Bone marrow (tissue), 2 donors: ENCODE data around the gene PDGFB.

Source experiments
- DNase-seq, 2 donors: peaks; one replicate each; lab custom pipeline; 2025; lab: John Stamatoyannopoulos, UW

PDGFB gene

DNA sequence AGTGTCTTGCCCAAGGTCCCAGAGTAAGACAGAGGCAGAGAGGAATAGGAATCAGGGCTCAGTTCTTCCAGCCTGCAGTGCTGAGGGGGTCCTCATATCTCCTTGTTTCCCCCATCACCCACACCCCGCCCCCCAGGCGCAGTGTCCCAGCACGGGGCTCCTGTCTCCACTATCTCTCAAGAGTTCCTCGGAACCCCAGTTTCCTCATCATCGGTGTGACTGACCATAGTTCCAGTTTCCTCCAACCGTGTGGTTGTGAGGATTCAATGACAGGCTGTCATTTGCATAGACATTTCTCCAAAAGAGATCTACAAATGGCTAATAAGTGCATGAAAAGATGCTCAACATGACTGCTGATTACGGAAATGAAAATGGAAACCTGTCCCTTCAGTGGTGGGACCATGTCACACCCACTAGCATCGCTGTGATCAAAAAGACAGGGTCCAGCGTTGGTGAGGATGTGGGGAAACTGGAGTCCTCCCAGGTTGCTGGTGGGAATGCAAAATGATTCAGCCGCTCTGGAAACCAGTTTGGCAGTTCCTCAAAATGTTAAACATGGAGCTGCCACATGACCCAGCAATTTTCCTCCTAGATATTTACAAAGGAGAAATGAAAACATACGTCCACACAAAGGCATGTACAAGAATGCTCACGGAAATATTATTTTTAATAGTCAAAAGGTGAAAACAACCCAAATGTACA is 31.8 kb upstream of the PDGFB start:
- DNase-seq, result no peak

DNA sequence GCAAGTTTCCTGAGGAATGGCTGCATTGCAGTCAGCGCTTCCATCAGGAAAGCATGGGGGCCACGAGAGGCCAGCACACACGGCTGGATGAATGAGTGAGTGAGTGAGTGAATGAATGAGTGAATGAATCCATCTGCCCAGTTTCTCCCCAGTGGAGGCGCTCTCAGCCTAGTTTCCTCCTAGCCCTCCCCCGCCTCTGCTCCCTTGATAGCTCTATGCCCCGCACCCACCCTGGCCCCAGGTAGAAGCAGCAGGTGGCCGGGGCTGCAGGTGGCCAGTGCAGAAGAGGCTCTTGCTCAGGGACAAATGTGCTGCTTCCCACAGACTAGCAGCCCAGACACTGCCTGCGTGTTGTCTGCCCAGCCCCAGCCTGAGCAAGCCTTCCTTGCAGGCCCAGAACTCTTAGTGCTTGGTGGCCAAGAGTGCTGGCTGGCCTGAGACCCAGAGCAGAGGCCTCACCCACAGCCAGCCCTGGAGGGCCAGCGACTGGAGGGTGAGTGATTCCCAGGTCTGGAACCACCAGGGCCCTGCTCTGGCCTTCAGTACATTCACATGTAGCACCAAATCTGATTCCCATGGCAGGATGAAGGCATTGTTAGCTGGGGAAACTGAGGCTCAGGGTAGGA is 31.1 kb upstream of the PDGFB start:
- DNase-seq, result no peak

DNA sequence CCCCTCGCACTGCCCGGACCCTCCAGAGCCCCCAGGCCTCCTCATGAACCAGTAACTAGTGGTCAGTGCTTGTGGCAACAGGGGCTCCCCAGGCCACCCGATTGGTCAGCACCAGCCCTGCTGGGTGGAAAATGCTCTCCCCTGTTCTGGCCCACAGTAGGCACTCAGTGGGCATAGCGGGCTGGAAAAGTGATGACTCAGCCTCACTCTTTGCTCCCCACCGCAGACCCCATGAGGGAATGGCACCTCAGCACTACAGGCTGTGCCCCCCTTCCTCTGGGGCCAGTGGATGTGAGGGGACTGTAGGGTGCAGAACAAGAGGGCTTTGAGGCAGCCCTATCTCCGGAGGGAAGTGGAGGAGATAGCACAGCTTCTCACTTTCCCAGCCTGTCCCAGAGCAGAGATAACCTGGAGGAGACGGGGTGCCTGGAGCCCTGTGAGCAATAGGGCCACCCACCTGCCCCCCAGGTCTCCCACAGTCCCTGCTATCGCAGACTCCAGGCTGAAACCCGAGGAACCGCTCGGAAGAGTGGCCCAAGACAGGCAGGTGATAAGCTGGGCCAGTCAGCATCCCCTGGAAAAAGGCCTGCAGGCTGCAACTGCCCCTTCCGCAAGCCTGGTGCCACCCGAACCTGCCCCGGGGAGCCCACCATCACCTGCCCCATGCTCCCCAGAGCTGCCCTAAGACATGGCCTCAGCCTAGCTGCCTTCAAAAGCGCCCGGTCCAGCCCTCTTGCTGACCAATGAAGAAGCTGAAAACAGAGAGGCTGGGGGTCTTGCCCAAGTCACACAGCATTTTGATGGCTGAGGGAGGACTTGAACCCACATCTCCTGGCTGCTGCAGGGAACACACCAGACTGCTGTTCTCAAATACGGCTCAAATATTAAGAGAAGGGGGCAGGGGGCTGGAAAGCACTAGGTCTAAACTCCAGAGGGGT is 29.4 kb upstream of the PDGFB start:
- no peak for DNase-seq

DNA sequence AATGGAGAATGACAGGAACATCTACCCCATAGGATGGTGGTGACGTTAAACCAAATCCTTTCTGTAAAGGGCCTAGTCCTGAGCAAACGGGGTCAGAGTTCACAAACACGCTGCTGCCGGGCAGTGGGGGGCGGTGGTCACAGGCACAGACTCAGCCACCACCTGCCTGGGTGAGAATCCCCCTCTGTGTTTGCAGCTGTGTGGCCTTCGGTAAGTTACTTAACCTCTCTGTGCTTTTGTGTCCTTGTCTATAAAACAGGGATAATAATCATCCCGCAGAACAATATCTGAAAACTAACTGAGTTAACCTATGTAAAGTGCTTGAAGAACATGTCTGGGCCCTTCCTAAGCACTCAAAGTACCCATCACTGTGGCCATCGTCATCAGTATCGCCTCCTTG is 26.0 kb upstream of the PDGFB start:
- DNase-seq, result no peak

DNA sequence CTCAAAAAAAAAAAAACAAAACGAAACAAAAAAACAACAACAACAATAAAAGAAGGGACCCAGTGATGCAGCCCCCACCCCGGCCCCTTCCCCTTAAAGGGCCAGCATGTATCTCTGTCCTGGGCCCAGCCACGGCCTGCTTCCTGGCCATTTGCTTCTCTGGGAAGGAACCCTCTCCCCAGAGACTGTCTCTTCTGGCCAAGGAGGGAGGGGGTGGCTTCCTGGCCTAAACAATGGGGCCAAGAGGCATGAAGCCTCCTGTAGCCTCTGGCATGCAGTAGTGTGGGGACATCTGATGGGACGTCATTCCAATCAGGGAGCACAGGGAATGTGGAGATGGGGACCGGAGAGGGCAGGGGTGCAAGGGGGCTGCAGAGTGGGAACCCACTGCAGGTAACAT is 25.5 kb upstream of the PDGFB start:
- no peak for DNase-seq

DNA sequence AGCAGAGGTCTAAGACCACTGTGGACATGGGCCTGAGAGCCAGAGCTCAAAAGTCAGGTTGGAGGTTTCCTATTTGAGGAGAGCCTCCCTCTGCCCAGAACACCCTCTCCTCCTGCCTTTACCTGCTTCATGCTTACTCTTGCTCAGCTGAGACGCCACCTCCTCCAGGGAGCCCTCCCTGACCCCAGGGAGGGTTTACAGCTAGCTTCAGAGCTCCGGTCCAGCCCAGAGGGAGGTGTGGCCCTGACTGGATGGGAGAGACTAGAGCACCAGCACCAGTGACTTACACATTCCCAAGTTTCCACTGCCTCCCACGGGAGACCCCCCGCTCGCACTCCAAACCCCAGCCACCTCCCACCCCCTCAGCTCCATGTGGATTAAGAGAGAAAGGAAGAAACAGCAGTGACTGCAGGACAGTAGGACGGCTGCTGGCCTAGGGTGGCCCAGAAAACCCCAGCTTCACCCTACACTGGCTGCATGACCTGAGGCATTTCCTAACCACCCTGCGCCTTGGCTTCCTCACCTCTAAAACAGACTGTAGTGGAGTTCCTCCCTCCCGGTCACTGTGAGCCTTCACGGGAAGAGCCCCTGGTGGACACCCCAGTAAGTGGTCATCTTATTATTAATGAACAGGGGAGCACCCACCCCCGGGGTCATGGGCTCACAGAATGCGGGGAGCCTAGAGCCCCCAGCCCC is 24.5 kb upstream of the PDGFB start:
- DNase-seq, result no peak

DNA sequence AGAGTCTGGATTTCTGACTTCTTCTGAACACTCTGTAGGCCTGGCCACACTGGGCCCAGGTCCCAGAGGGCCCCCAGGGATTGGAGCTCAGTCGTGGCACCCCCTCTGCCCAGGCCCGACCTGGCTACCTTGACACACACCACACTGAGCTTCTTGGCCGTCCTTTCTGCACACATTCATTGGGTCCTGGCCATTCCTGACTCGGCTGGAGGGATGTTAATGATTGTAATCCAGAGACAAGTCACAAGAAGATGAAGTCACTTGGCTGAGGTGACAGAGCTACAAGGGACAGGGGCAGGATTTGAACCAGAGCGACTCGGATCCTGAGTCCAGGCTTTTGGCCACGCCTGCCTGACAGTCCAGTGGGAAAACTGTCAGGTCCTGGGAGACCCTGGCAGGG is 23.9 kb upstream of the PDGFB start:
- no peak for DNase-seq

DNA sequence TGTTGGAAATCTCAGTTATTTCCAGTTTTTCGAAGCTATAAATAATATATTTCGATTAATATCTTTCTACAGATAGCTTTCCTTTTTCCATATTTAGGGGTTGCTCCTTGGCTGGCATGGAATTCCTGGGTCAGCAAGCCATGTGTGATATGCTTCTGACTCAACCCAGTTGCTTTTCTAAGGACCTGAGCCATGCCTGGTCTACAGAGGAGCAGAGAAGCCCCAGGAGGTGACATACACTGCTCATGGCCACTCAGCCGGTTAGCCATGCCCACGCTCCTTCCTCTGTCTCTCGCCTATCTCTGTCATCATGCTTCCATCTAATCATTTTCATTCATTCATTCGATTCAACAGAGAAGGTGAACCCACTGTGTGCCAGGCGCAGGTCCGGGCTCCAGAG is 23.2 kb upstream of the PDGFB start:
- DNase-seq, result no peak

DNA sequence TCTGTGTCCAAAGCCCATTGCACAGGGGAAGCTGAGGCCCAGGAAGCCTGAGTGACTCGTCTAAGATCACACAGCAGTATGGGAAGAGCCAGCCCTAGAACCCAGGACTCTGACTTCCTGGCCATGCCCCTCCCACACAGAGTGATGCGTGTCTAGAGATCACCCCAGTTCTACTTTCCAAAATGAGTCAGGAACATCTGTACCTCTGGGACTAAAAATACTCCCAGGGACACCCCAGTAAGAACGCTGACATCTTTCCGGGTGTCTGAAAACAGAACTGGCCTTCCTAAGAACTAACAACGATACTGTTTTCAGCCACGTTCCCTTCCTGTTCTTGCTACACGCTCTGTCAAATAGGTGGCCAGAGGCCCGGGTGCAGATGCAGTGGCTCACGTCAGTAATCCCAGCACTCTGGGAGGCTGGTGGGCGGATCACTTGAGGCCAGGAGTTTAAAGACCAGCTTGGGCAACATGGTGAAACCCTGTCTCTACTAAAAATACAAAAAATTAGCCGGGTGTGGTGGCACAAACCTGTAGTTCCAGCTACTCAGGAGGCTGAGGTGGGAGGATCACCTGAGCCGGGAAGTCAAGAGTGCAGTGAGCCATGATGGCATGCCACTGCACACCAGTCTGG is 21.7 kb upstream of the PDGFB start:
- DNase-seq, result peak in 1 of 2 donors; percentile 93

DNA sequence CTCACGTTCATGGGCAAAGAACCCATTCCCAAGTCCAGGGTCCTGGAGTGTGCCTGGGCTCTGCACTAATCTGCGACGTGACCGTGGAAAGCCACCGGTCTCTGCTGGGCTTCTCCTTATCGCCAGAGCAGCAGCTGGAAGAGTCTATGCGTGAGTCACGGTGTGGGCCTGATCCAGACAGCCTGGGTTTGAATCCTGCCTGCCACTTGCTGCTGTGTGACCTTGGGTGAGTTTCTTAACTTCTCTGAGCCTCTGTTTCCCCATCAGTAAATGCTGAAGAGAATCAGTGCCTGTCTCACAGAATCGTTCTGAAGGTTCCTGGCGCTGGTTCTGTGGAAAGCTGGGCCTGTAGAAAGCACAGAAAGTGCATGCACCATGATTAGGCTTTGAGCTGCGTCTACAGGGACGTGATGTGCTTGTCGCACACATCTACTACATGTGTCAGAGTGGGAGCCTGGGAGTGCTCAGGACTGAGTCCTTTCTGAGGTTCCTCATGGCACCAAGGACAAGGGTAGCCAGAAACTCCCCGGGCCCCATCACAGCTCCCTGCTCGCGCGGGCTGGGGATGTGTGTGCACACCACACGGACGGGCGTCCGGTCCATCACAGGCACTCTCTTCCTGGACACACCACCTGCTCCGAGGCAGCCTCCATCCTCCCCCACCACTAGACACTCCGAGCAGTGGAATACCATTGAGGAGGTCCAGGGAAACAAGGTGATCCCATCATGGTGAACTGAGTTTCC is 20.5 kb upstream of the PDGFB start:
- DNase-seq, result no peak

DNA sequence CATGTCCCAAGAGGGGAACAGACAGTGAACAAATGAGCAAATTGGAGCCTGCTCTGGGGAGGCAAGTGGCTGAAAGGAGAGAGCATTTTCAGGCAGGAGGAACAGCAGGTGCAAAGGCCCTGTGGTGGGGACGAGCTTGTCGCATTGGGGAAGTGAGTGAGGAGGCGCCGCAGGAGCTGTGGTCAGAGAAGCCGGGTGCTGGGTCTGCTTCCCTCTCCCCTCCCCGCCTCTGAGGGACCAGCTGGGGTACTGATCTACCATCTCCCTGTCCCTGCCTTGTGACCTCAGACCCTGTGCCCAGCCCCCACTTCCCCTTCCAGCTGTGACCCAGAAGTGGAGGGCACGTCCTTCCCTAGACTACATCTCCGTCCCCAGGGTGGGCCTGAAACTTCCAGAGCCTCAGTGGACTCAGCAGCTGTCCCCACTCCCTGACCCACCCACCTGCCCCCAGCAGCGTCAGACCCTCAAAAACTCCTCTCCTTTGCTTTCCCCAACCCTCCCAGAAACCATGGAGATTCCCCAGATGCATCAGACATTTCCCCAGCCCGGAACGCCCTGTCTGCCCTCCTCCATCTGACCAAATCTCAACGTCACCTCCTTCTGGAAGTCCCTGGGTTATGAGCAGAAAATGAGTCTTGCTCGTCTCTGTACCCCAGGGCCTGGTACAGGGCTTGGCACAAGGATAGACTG is 19.7 kb upstream of the PDGFB start:
- peak in 1 of 2 donors; percentile 53 for DNase-seq

DNA sequence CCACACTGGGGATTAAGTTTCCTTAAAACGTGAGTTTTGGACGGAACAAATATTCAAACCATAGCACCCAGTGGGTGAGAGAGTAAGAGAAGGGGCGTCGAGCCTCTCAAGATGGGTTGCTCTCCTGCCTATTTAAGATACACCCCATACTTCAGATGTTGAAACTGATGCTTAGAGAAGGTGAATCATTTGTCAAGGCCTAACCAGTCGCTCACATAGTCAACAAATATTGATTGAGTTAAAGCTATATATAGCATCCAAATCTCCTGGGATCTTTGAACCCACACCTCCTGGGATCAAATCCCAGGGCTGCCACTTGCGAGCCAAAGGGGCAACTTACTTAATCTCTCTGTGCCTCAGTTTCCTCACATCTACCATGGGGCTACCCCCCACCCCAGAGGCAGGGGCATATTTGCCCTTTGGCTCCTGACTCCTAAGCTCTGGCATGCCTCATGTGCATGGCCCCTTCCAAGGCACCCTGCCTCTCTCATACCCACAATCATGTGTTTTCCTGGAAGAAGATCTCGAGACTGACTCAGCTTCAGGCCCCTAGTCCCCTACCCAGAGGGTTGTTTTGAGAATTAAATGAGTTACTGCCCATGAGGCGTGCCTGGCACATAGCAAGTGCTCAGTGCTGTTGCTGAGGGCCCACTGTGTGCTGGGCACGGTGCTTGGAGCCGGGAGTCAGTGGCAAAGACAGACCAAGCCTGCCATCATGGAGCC is 19.0 kb upstream of the PDGFB start:
- no peak for DNase-seq

DNA sequence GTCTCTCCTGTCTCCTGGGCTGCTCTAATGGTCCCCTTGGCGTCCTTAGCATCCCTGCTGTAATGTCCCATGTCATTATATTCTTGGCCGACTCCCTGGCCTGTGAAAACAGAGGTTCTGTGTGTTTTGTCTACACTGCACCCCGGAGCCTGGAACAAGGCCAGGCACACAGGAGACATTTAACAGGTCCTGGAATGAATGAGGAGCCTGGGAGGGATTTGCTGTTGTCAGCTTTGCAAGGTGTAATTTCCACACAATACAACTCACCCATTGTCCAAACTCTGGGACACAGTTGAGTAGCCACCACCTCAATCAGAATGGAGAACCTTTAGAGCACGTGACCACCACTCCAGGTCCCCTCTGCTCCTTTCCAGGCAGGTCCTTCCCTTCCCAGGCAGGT is 14.9 kb upstream of the PDGFB start:
- DNase-seq, result no peak

DNA sequence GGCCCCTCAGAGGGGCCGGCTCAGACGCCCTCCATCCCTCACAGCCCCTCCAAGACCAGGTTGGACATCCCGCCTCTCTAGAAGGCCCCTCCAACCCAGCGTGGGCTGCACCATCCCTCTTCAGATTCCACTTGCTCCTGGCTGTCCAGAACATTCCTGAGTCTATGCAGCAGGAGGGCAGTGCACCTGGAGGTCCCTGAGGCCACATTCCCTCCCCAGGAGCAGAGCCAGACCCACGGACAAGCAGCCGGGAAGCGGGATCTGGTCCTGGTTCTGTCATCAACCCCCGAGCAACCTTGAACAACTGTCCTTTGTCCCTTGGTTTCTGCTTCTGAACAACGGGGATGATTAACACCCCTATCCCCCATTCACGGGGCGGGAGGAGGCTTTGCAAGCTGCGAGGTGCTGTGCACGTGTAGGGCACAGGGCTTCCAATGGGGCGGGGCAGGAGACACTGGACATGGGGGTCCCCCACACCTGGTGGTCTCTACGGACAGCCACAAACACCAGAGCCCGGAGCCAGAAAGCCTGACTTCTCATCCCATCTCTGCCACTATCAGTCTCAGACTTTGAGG is 13.2 kb upstream of the PDGFB start:
- no peak for DNase-seq

DNA sequence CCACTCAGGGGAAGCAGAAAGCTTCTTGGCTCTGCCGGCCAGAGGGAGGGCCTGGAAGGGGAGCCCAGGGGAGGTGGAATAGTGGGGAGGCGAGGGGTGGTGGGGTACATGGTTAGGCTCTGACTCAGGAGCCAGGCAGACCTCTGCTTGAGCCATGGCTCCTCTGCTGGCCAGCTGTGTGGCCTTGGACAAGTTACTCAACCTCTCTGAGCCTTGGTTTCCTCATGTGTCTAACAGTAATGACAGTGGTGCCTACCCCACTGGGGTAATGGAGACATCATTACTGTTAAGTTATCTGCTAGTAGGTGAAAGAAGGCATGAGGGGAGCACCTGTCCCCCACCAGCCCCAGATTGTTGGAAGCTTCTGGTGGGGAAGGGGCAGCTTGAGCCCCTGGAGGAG is 12.2 kb upstream of the PDGFB start:
- no peak for DNase-seq

DNA sequence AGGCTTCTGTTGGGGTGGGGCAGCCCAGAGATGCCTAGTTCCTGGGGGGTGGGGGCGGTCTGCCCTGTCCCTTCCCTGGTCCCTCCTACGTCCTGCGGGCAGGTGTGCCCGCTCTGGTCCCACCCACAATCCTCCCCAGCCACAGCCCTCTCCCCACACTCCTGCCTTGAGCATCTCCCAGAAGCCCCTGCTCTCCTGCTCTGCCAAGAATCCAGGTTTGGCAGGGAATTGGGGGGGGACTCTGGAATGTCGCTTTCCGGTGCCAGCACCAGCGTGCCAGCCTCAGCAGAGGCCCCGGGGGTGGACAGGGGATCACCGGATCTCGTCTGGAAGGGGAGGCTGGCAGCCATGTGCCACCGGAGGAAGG is 11.4 kb upstream of the PDGFB start:
- DNase-seq, result no peak

DNA sequence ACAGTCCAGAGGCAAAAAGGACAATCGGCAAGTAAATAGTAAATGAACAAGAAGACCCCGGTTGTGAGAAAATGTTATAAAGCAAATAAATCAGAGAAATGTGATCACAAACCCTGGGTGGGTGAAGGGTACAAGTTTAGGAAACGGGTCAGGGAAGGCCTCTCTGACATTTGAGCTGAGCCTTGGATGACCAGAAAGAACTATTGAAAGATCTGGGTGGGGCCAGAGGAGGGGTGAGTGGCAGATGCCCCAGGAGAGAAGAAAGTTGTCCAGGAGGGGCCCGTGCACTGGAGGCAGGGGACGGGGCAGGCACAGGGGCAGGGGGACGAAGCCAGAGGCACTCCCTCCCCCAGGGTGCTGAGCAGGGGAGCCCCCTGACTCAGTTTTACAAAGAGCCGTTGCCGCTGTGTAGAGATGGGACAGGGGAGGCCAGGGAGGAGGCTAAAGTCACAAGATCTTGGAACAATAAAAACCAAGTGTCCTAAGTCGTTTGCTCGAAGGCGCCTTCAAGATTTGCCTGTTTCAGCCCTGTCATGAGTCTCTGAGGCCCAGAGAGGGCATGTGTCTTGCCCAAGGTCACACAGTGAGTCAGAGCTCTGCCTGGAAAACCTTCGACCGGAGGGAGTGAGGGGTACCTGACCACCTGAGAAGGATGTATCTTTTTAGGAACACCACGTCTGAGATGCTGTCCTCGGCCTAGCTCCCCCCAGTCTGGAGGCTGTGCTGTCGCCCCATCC is 10.8 kb upstream of the PDGFB start:
- DNase-seq, result no peak

DNA sequence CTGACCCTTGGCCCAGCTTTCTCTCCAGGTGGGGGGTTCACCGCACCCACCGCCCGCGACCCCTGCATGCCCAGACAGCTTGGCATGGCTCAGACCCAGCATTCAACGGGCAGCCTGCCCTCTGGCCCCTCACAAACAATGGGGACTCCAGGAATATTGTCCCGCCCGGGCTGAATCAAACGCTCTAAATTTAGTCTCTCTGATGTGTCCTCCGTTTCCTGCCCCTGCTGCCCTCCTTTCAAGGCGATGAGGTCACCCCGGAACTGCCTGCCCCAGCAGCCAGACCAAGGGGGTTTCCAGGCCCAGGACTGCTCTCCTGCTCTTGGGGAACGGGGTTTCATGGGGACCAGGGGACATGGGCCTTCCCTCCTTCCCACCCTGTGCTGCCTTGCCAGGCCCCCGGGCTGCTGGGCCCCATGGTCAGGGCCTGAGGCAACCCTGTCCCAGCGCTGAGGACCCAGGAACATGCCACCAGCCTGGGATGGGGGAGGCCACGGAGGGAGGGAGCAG is 10.1 kb upstream of the PDGFB start:
- peak in 1 of 2 donors; percentile 63 for DNase-seq

DNA sequence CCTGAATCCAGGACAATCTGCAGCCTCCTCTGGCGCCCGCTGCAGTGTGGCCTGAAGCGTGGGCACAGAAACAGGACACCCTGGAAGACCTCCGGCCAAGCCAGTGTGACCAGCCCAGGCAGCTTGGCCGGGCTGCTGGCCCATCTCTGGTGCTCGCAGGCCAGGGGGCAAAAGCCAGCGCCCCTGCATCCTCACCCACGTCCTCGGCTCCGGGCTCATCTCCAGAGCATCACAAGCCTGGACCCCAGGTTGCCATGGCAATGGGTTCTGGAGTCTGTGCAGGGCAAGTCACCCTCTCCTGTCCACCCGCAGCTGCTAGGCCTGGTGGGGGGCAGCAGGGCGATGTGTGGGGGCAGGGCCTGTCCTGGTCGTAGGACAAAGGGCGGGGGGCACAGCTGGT is 9.3 kb upstream of the PDGFB start:
- DNase-seq, result no peak
